H1 (cell line): Measurements from ENCODE around the gene AFF4. TPM values are rescaled to one million over a fixed set of nuclear protein-coding genes. Genes with fewer than 3 reads are reported as not detected.

Experiments
- CTCF ChIA-PET: fragments of 300-600 bp; sonication (Branson Sonifier 250); formaldehyde crosslinking; loops from one replicate; lab custom pipeline; 2021; ENCODE audit not compliant: partially characterized antibody; lab: Charles Lee
- POLR2A ChIA-PET: fragments of 300-600 bp; sonication (Branson Sonifier 250); formaldehyde crosslinking; loops from one replicate; lab custom pipeline; 2021; ENCODE audit warnings: inconsistent platforms; ENCODE audit not compliant: partially characterized antibody; lab: Charles Lee
- DNase-seq, 2 experiments: peaks; one replicate each; pipeline versions ENCODE4 v3.0.0 to v3.0.0-alpha.2; 2010 to 2022; ENCODE audit warnings: low spot score in 2 of 2, low read depth in 1 of 2, mixed read lengths in 1 of 2
- FAIRE-seq: peaks from 2 replicates; lab custom pipeline; 2011; peaks lifted over from hg19 to GRCh38; lab: Jason Lieb, UNC
- H2AFZ ChIP-seq: 2 replicates; pipeline ENCODE4 v1.8.1; 2012; ENCODE audit warnings: low read length, inconsistent platforms
- H2AK5ac ChIP-seq: 2 replicates; pipeline ENCODE4 v1.6.1; 2013; ENCODE audit warnings: low read depth, low read length
- H2BK120ac ChIP-seq: replicated peaks from 2 replicates; pipeline ENCODE3; 2013; ENCODE audit warnings: low read depth, low read length, inconsistent platforms
- H2BK12ac ChIP-seq: 2 replicates; pipeline ENCODE4 v1.6.1; 2013; ENCODE audit warnings: low read depth, low read length
- H2BK15ac ChIP-seq: 2 replicates; pipeline ENCODE4 v1.6.1; 2013; ENCODE audit warnings: low read length
- H2BK20ac ChIP-seq: 2 replicates; pipeline ENCODE4 v1.6.1; 2013; ENCODE audit warnings: low read length
- H2BK5ac ChIP-seq: 2 replicates; pipeline ENCODE4 v1.6.1; 2013; ENCODE audit warnings: low read depth, low read length
- H3K14ac ChIP-seq: 2 replicates; pipeline ENCODE4 v1.6.1; 2013; ENCODE audit warnings: inconsistent platforms; ENCODE audit not compliant: insufficient read length
- H3K18ac ChIP-seq: 2 replicates; pipeline ENCODE4 v1.6.1; 2013; ENCODE audit warnings: low read length; ENCODE audit errors: extremely low read depth
- H3K23ac ChIP-seq: 2 replicates; pipeline ENCODE4 v1.6.1; 2013; ENCODE audit warnings: inconsistent platforms; ENCODE audit not compliant: insufficient read length
- H3K23me2 ChIP-seq: 2 replicates; pipeline ENCODE4 v1.6.1; 2013; ENCODE audit warnings: low read depth, low read length
- H3K27ac ChIP-seq: 2 replicates; pipeline ENCODE4 v1.6.1; 2011; ENCODE audit warnings: low read depth, low read length, inconsistent platforms
- H3K27me3 ChIP-seq, 4 experiments: replicated peaks in 1 of 4; 1 replicate in 1 of 4; 2 replicates in 3 of 4; pipeline versions ENCODE4 v1.6.1 to v1.8.1; 2011 to 2013; ENCODE audit warnings: low read length in 3 of 4, mild to moderate bottlenecking in 3 of 4, inconsistent platforms in 2 of 4, mixed read lengths in 2 of 4, moderate library complexity in 1 of 4; ENCODE audit not compliant: control insufficient read depth in 3 of 4, insufficient read depth in 3 of 4; ENCODE audit errors: extremely low read depth in 1 of 4
- H3K36me3 ChIP-seq, 4 experiments: 2 replicates each; pipeline versions ENCODE4 v1.6.1 to v1.8.1; 2011 to 2013; ENCODE audit warnings: mild to moderate bottlenecking in 4 of 4, low read length in 3 of 4, moderate library complexity in 2 of 4, control low read depth in 1 of 4, inconsistent platforms in 1 of 4; ENCODE audit not compliant: insufficient read depth in 4 of 4, control insufficient read depth in 2 of 4
- H3K4ac ChIP-seq: replicated peaks from 2 replicates; pipeline ENCODE3; 2013; ENCODE audit warnings: low read length, low read depth, mixed read lengths, inconsistent platforms; ENCODE audit not compliant: insufficient read length
- H3K4me1 ChIP-seq, 4 experiments: replicated peaks in 1 of 4; 1 replicate in 1 of 4; 2 replicates in 3 of 4; pipeline versions ENCODE4 v1.6.1 to v1.8.1; 2011 to 2013; ENCODE audit warnings: low read length in 3 of 4, inconsistent platforms in 2 of 4, mixed read lengths in 1 of 4; ENCODE audit not compliant: insufficient read depth in 4 of 4, control insufficient read depth in 3 of 4
- H3K4me2 ChIP-seq, 2 experiments: 2 replicates each; pipeline versions ENCODE4 v1.6.1 to v1.8.1; 2011 to 2013; ENCODE audit warnings: low read depth in 2 of 2, low read length in 2 of 2, control low read depth in 1 of 2, inconsistent platforms in 1 of 2, mild to moderate bottlenecking in 1 of 2; ENCODE audit not compliant: insufficient read depth in 1 of 2
- H3K4me3 ChIP-seq, 4 experiments: fragments of 200-600, 300-600 bp in 1 of 4; sonication (generic), shearing (Covaris generic), sonication (Bioruptor Twin) in 1 of 4; 2 replicates each; pipeline versions ENCODE4 v1.5.1 to v1.8.1; 2011 to 2016; ENCODE audit warnings: low read length in 4 of 4, low read depth in 3 of 4, control low read depth in 2 of 4, inconsistent platforms in 2 of 4, mild to moderate bottlenecking in 2 of 4, mixed read lengths in 1 of 4, moderate library complexity in 1 of 4; ENCODE audit not compliant: insufficient read depth in 2 of 4; ENCODE audit errors: extremely low read depth in 1 of 4
- H3K56ac ChIP-seq: replicated peaks from 2 replicates; pipeline ENCODE3; 2013; ENCODE audit warnings: low read depth, mild to moderate bottlenecking, mixed read lengths, low read length, inconsistent platforms; ENCODE audit not compliant: insufficient read length
- H3K79me1 ChIP-seq: 2 replicates; pipeline ENCODE4 v1.6.1; 2013; ENCODE audit warnings: low read depth, low read length, control low read depth
- H3K79me2 ChIP-seq, 2 experiments: 2 replicates each; pipeline versions ENCODE4 v1.6.1 to v1.8.1; 2012 to 2013; ENCODE audit warnings: low read length in 2 of 2, mild to moderate bottlenecking in 2 of 2, inconsistent platforms in 1 of 2; ENCODE audit not compliant: insufficient read depth in 2 of 2, control insufficient read depth in 1 of 2
- H3K9ac ChIP-seq, 4 experiments: replicated peaks in 1 of 4; 1 replicate in 1 of 4; 2 replicates in 3 of 4; pipeline versions ENCODE4 v1.6.1 to v1.8.1; 2011 to 2013; ENCODE audit warnings: low read depth in 3 of 4, low read length in 3 of 4, control low read depth in 2 of 4, mild to moderate bottlenecking in 2 of 4, moderate library complexity in 2 of 4, inconsistent platforms in 1 of 4; ENCODE audit errors: extremely low read depth in 1 of 4
- H3K9me3 ChIP-seq, 2 experiments: 2 replicates each; pipeline versions ENCODE4 v1.6.1 to v1.8.1; 2012 to 2013; ENCODE audit warnings: mild to moderate bottlenecking in 2 of 2, moderate library complexity in 2 of 2, control low read depth in 1 of 2, inconsistent platforms in 1 of 2, low read depth in 1 of 2, low read length in 1 of 2, mixed read lengths in 1 of 2; ENCODE audit not compliant: insufficient read depth in 2 of 2
- H4K20me1 ChIP-seq, 2 experiments: replicated peaks in 1 of 2; 2 replicates each; pipeline versions ENCODE3 to v1.8.1; 2011 to 2013; ENCODE audit warnings: inconsistent platforms in 2 of 2, low read length in 2 of 2, mild to moderate bottlenecking in 1 of 2; ENCODE audit not compliant: insufficient read depth in 2 of 2, control insufficient read depth in 1 of 2
- H4K5ac ChIP-seq: 2 replicates; pipeline ENCODE4 v1.6.1; 2013; ENCODE audit warnings: low read length, low read depth, mixed read lengths, inconsistent platforms; ENCODE audit not compliant: insufficient read length
- H4K8ac ChIP-seq: 2 replicates; pipeline ENCODE4 v1.8.0; 2013; ENCODE audit warnings: mild to moderate bottlenecking, moderate library complexity, low read length, inconsistent platforms; ENCODE audit not compliant: insufficient read depth; ENCODE audit errors: extremely low read depth
- H4K91ac ChIP-seq: replicated peaks from 2 replicates; pipeline ENCODE3; 2013; ENCODE audit warnings: low read length, mixed read lengths, inconsistent platforms; ENCODE audit not compliant: insufficient read length
- CBX5 ChIP-seq: fragments of 300-800, 300-1000 bp; sonication (generic); IDR thresholded peaks from 2 replicates; pipeline ENCODE4 v1.7.1; 2016; ENCODE audit warnings: antibody characterized with exemption, low read length, low read depth
- CREB1 ChIP-seq: IDR thresholded peaks from 2 replicates; pipeline ENCODE4 v1.6.1; 2012; ENCODE audit warnings: inconsistent platforms
- CTBP2 ChIP-seq: IDR thresholded peaks from 2 replicates; pipeline ENCODE4 v1.7.0; 2011; ENCODE audit warnings: borderline replicate concordance, mild to moderate bottlenecking, moderate library complexity, mixed read lengths, low read length; ENCODE audit not compliant: insufficient read depth, insufficient read length
- EGR1 ChIP-seq: IDR thresholded peaks from 2 replicates; pipeline ENCODE4 v1.6.1; 2011; ENCODE audit warnings: low read depth, low read length, borderline replicate concordance
- EP300 ChIP-seq, 2 experiments: IDR thresholded peaks; 1 replicate in 1 of 2; 2 replicates in 1 of 2; pipeline ENCODE4 v1.6.1; 2011 to 2012; ENCODE audit warnings: low read depth in 2 of 2, low read length in 2 of 2, mild to moderate bottlenecking in 2 of 2, borderline replicate concordance in 1 of 2, inconsistent platforms in 1 of 2, moderate library complexity in 1 of 2
- EZH2 ChIP-seq: fragments of 200-600 bp; sonication (generic); IDR thresholded peaks from 2 replicates; pipeline ENCODE4 v1.7.1; 2012; ENCODE audit warnings: low read depth, mild to moderate bottlenecking, moderate library complexity, low read length, inconsistent platforms; ENCODE audit not compliant: severe bottlenecking
- GABPA ChIP-seq: IDR thresholded peaks from 2 replicates; pipeline ENCODE4 v1.6.1; 2011; ENCODE audit warnings: mild to moderate bottlenecking, low read length, moderate library complexity, borderline replicate concordance; ENCODE audit not compliant: insufficient read depth
- HDAC6 ChIP-seq: IDR thresholded peaks from one replicate; pipeline ENCODE4 v1.7.1; 2012; ENCODE audit warnings: low read depth, mild to moderate bottlenecking, inconsistent platforms, low read length, moderate library complexity
- KDM4A ChIP-seq: IDR thresholded peaks from one replicate; pipeline ENCODE4 v1.7.1; 2012; ENCODE audit warnings: low read depth, mild to moderate bottlenecking, moderate library complexity, low read length, inconsistent platforms; ENCODE audit not compliant: severe bottlenecking
- PHF8 ChIP-seq: fragments of 200-600 bp; sonication (generic); conservative IDR thresholded peaks from 2 replicates; pipeline ENCODE4 v1.7.1; 2012; ENCODE audit warnings: low read depth, mild to moderate bottlenecking, inconsistent platforms, low read length, moderate library complexity
- POU5F1 ChIP-seq: IDR thresholded peaks from 2 replicates; pipeline ENCODE4 v1.6.1; 2011; ENCODE audit warnings: low read depth, mild to moderate bottlenecking, low read length, moderate library complexity
- SIRT6 ChIP-seq: IDR thresholded peaks from one replicate; pipeline ENCODE4 v1.7.1; 2012; ENCODE audit warnings: low read length, inconsistent platforms
- SP2 ChIP-seq: IDR thresholded peaks from 2 replicates; pipeline ENCODE4 v1.6.1; 2012; ENCODE audit warnings: mild to moderate bottlenecking, low read length, inconsistent platforms
- TCF12 ChIP-seq: IDR thresholded peaks from 2 replicates; pipeline ENCODE4 v1.6.1; 2011; ENCODE audit warnings: low read depth, mild to moderate bottlenecking, low read length
- WGBS, 2 experiments: shearing (Covaris generic) in 1 of 2; methylation state at CpG; one replicate each; pipeline versions ENCODE4 v1.1.6 to v1.1.7; 2013 to 2015; ENCODE audit warnings: low lambda C conversion rate in 2 of 2, mixed read lengths in 2 of 2, inconsistent platforms in 1 of 2, low coverage in 1 of 2, missing lambda C conversion rate in 1 of 2; ENCODE audit not compliant: insufficient replicate concordance in 2 of 2, insufficient coverage in 1 of 2, insufficient read length in 1 of 2; ENCODE audit errors: extremely low coverage in 1 of 2, missing lambda C conversion rate in 1 of 2; 5-methylcytosine and 5-hydroxymethylcytosine counted together
- polyA plus RNA-seq, 7 experiments: library from polyadenylated mRNA; depleted of rRNA in 3 of 7; stranded (reverse) in 5 of 7; unstranded in 2 of 7; fragments of >200 nt in 5 of 7; fragments of 200-250 nt in 2 of 7; gene quantifications; 1 replicate in 5 of 7; 2 replicates in 1 of 7; 4 replicates in 1 of 7; pipeline versions ENCODE4 v1.2.1 to v1.2.3, GENCODE V29; 2011 to 2013; ENCODE audit warnings: missing spikeins in 2 of 7, mixed read lengths in 2 of 7
- total RNA-seq: library from RNA; stranded (reverse); fragmentation: NEBNext Ultra II Directional; extraction: Animal tissue kit (Norgen Biotek cat#: 25700); gene quantifications from 2 replicates; pipeline ENCODE4 v1.2.1, GENCODE V29; 2021

Gene AFF4
- total and polyA plus RNA-seq, 2 of the 8 experiments (the other 6 are each of a cell fraction or from before 2014, with no cell fraction given) = 12.0 to 61.4 TPM

DNA sequence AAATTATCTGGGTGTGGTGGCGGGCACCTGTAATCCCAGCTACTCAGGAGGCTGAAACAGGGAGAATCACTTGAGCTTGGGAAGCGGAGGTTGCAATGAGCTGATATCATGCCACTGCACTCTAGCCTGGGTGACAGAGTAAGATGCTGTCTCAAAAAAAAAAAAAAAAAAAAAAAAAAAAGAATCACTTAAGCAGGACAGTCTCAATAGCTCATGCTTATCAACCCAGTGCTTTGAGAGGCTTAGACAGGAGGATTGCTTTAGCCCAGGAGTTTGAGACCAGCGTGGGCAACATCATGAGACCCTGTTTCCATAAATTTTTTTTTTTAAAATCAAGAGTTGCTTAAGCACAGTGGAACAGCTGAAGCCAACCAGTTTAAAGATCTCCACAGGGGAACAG is 47.3 kb downstream of the AFF4 start:
- Histone ChIP-seq H3K4ac (no peak overlapping the region), H3K79me2 (peaks cover 0 to 3% of the 10 kb centered on the region in 2 experiments; a peak in 2 of 4 replicates), H4K20me1 (peaks cover 2% of the 10 kb centered on the region in 2 experiments), H4K8ac (no peak overlapping the region), H2BK5ac (no peak overlapping the region), H3K4me3 (no peak overlapping the region), H3K14ac (no peak overlapping the region), H3K4me2 (no peak overlapping the region), H4K91ac (no peak overlapping the region), H3K23me2 (no peaks in the 10 kb centered on the region; the same call in 1 of the 2 replicates), H3K27me3 (no peaks in the 10 kb centered on the region), H3K79me1 (no peaks in the 10 kb centered on the region; the same call in 1 of the 2 replicates), H2BK20ac (no peak overlapping the region), H2BK120ac (no peak overlapping the region), H2AK5ac (no peak overlapping the region), H3K56ac (no peak overlapping the region), H3K18ac (no peak overlapping the region), H2BK15ac (no peak overlapping the region), H3K23ac (no peak overlapping the region), H3K9ac (no peak overlapping the region), H2AFZ (no peak overlapping the region), H3K9me3 (no peaks in the 10 kb centered on the region), H2BK12ac (no peak overlapping the region), H4K5ac (no peak overlapping the region), H3K36me3 (peaks cover 0 to 29% (median 2%) of the 10 kb centered on the region in 4 experiments; a peak in 3 of 8 replicates), H3K27ac (no peak overlapping the region), H3K4me1 (no peaks in the 10 kb centered on the region)
- FAIRE-seq = no peak
- 88% methylated on average over 3 of the region's 3 CpGs; no CpG with 5 or more reads in 1 of the 2 experiments for WGBS, 2 experiments
- no peak for DNase-seq
- no peak for TF ChIP-seq CBX5
- no peak for TF ChIP-seq SIRT6
- no peak for TF ChIP-seq CREB1
- TF ChIP-seq SP2 = no peak
- TF ChIP-seq PHF8 = no peak
- TF ChIP-seq POU5F1 = no peak
- no peak for TF ChIP-seq HDAC6
- no peak for TF ChIP-seq GABPA
- no peak for TF ChIP-seq TCF12
- no peak for TF ChIP-seq EGR1
- TF ChIP-seq CTBP2 = no peak
- no peak for TF ChIP-seq EZH2
- TF ChIP-seq EP300 (IDR thresholded peaks at IDR 0.05; ENCODE audit: borderline replicate concordance in 1 of 2, low read depth in 2 of 2, low read length in 2 of 2) = no peak
- TF ChIP-seq KDM4A = no peak
- ChIA-PET CTCF (no interaction called here), POLR2A (no interaction called here)
